ENCODE data around the gene OR51B4.

DNA sequence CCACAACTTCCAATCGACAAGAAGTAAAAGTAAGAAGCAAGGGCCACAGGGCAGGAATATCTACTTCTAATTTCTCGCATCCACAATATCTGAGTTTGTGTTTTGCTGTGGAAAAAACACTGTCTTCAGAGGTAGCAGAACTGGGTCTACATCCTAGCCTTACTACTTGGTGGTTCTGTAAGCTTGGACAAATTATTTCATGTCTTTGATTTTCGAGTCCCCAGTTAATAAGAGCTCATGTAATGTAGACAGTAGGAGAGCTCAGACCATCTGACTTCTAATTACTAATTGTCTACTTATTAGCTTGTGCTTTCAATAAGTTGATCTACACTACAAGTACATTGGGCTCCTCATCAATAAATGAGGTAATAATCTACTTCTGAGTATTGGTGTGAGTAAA is 18.7 kb downstream of the OR51B4 start:
- TF ChIP-seq NR3C1 (CRISPR knock-in tag; conservative IDR thresholded peaks at IDR 0.05; ENCODE audit: low read depth) = no peak
- TF ChIP-seq FOXK1 (CRISPR knock-in tag; IDR thresholded peaks at IDR 0.05) = no peak
- no peak for TF ChIP-seq CBFB (CRISPR knock-in tag; IDR thresholded peaks at IDR 0.05; ENCODE audit: low read depth)
- no peak for TF ChIP-seq FOXJ3 (CRISPR knock-in tag; IDR thresholded peaks at IDR 0.05; ENCODE audit: borderline replicate concordance)

Measured in WTC11 (cell line).